OCI-LY3 (cell line): ENCODE results near the gene TRIO.

Experiments
- EZH2phosphoT487 ChIP-seq: fragments of 200-600 bp; shearing (Covaris generic); IDR thresholded peaks from 2 replicates; pipeline ENCODE4 v1.6.1; 2018; ENCODE audit warnings: antibody characterized with exemption, mixed run types, low read depth
- TF ChIP-seq, protein P1 (sequence below): fragments of 200-600, 300-600 bp; sonication (generic); IDR thresholded peaks from 2 replicates; pipeline ENCODE4 v1.5.1; 2014; ENCODE audit warnings: antibody characterized with exemption, low read length, low read depth

- TF ChIP-seq, protein P1, sequence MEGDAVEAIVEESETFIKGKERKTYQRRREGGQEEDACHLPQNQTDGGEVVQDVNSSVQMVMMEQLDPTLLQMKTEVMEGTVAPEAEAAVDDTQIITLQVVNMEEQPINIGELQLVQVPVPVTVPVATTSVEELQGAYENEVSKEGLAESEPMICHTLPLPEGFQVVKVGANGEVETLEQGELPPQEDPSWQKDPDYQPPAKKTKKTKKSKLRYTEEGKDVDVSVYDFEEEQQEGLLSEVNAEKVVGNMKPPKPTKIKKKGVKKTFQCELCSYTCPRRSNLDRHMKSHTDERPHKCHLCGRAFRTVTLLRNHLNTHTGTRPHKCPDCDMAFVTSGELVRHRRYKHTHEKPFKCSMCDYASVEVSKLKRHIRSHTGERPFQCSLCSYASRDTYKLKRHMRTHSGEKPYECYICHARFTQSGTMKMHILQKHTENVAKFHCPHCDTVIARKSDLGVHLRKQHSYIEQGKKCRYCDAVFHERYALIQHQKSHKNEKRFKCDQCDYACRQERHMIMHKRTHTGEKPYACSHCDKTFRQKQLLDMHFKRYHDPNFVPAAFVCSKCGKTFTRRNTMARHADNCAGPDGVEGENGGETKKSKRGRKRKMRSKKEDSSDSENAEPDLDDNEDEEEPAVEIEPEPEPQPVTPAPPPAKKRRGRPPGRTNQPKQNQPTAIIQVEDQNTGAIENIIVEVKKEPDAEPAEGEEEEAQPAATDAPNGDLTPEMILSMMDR = no peak
- TF ChIP-seq EZH2phosphoT487 = no peak
Observed at GRCh38 chr5:14321936-14322335, 178.8 kb downstream of the TRIO start.
